Osteocyte (in vitro differentiated cells): Measurements from ENCODE around the gene USPL1. TPM values are rescaled to one million over a fixed set of nuclear protein-coding genes. Genes with fewer than 3 reads are reported as not detected.

Source experiments
- DNase-seq: peaks from one replicate; pipeline ENCODE4 v3.0.0; 2021; ENCODE audit warnings: mixed read lengths; ENCODE audit not compliant: unreplicated experiment; ENCODE audit errors: extremely low spot score
- H3K27ac Mint-ChIP-seq: one replicate; pipeline ENCODE4 v1.8.0; 2021; ENCODE audit warnings: mild to moderate bottlenecking, mixed read lengths; ENCODE audit not compliant: unreplicated experiment
- H3K27me3 Mint-ChIP-seq: one replicate; pipeline ENCODE4 v1.8.0; 2021; ENCODE audit warnings: mixed read lengths; ENCODE audit not compliant: unreplicated experiment
- H3K36me3 Mint-ChIP-seq: one replicate; pipeline ENCODE4 v1.8.0; 2021; ENCODE audit warnings: mixed read lengths; ENCODE audit not compliant: unreplicated experiment
- H3K4me1 Mint-ChIP-seq: one replicate; pipeline ENCODE4 v1.8.0; 2021; ENCODE audit warnings: mixed read lengths; ENCODE audit not compliant: unreplicated experiment
- H3K4me3 Mint-ChIP-seq: one replicate; pipeline ENCODE4 v1.8.0; 2021; ENCODE audit warnings: mild to moderate bottlenecking, moderate library complexity, mixed read lengths; ENCODE audit not compliant: unreplicated experiment
- H3K9me3 Mint-ChIP-seq: one replicate; pipeline ENCODE4 v1.8.0; 2021; ENCODE audit warnings: mixed read lengths; ENCODE audit not compliant: unreplicated experiment
- total RNA-seq: library from RNA; stranded (reverse); gene quantifications from 2 replicates; pipeline ENCODE4 v1.2.1, GENCODE V29; 2021
- TF ChIP-seq, protein P1 (sequence below): fragments of 200-600 bp; sonication (generic); IDR thresholded peaks from 2 replicates; pipeline ENCODE4 v1.5.0; 2021; ENCODE audit warnings: antibody characterized with exemption, mild to moderate bottlenecking, moderate library complexity

The USPL1 gene
- total RNA-seq, 1 donor from 2014 or later, result 11.9 TPM

DNA sequence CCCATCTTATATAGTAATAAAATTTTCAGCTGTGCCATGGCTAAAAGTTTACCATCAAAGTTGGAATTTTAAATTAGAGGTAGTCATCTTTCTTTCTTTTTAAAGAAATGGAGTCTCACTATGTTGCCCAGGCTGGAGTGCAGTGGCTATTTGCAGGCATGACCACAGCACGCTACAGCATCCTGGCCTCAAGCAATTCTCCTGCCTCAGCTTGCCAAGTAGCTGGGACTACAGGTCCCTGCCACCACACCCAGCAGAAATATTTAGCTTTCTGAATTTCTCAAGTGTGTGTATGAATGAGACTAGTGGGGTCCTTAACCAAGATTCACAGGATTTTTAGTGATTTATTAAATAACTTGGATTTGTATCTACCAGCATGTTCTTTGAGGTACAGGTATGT is 30.5 kb upstream of the USPL1 start:
- no peaks in the 10 kb centered on the region for H3K27me3 Mint-ChIP-seq
- no peak for DNase-seq
- TF ChIP-seq, protein P1, sequence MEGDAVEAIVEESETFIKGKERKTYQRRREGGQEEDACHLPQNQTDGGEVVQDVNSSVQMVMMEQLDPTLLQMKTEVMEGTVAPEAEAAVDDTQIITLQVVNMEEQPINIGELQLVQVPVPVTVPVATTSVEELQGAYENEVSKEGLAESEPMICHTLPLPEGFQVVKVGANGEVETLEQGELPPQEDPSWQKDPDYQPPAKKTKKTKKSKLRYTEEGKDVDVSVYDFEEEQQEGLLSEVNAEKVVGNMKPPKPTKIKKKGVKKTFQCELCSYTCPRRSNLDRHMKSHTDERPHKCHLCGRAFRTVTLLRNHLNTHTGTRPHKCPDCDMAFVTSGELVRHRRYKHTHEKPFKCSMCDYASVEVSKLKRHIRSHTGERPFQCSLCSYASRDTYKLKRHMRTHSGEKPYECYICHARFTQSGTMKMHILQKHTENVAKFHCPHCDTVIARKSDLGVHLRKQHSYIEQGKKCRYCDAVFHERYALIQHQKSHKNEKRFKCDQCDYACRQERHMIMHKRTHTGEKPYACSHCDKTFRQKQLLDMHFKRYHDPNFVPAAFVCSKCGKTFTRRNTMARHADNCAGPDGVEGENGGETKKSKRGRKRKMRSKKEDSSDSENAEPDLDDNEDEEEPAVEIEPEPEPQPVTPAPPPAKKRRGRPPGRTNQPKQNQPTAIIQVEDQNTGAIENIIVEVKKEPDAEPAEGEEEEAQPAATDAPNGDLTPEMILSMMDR, result no peak
- no peaks in the 10 kb centered on the region for H3K9me3 Mint-ChIP-seq
- H3K4me3 Mint-ChIP-seq, result no peak overlapping the region
- no peaks in the 10 kb centered on the region for H3K36me3 Mint-ChIP-seq
- H3K4me1 Mint-ChIP-seq, result peaks cover 2% of the 10 kb centered on the region
- no peak overlapping the region for H3K27ac Mint-ChIP-seq

DNA sequence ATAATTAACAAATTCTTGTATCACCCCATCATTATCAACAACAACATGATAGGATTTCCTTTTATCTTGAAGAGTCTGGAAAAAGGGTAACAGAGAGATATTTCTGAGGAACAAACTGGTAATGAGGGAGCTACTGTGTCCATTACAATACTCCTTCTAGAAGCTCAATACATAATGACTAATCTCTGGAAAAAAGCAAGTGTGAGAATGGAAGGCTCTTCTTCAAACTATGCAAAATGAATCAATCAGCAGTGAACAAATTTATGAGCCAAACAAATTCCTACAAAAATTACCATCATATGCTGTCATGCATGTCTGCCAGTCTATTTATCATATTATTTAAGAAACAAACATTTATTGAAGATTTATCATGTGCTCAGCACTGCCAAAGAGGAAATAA is 30.0 kb upstream of the USPL1 start:
- no peak for DNase-seq
- H3K36me3 Mint-ChIP-seq, result no peaks in the 10 kb centered on the region
- H3K9me3 Mint-ChIP-seq, result no peaks in the 10 kb centered on the region
- TF ChIP-seq, protein P1, result no peak
- H3K27ac Mint-ChIP-seq, result no peak overlapping the region
- no peak overlapping the region for H3K4me3 Mint-ChIP-seq
- H3K4me1 Mint-ChIP-seq, result peaks cover 2% of the 10 kb centered on the region
- H3K27me3 Mint-ChIP-seq, result no peaks in the 10 kb centered on the region

DNA sequence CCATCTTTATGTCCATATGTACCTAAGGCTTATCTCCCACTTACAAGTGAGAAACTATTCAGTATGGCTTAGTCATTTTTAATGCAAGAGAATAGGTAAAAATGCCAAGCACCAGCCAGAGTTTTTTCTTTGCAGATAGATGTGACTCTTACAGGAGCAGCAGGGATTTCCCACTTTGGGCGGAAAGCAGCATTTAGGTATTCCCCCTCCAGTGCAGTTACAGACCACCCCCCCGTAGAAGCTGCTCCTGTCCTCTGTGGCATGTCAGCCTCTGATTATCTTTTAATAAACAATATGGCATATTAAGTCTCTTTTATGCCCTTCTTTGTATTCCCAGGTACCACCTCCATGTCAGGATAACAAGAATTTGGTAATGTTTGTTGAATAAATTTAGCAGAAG is 24.7 kb upstream of the USPL1 start:
- no peaks in the 10 kb centered on the region for H3K9me3 Mint-ChIP-seq
- H3K36me3 Mint-ChIP-seq, result no peaks in the 10 kb centered on the region
- H3K27ac Mint-ChIP-seq, result no peak overlapping the region
- no peak for DNase-seq
- TF ChIP-seq, protein P1, result no peak
- H3K4me3 Mint-ChIP-seq, result no peak overlapping the region
- H3K27me3 Mint-ChIP-seq, result no peaks in the 10 kb centered on the region
- H3K4me1 Mint-ChIP-seq, result no peaks in the 10 kb centered on the region

DNA sequence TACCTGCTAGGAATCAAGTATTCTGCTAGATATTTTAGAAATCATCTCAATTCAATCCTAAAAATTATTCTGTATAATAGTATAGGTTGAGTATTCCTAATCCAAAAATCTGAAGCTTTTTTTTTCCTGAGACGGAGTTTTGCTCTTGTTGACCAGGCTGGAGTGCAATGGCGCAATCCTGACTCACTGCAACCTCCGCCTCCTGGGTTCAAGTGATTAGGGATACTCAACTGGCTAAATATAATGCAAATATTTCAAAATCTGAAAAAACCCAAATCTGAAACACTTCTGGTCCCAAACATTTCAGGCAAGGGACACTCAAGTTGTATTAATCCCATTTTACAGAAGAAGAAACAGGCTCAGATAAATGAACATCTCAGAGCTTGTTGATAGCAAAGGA is 17.2 kb upstream of the USPL1 start:
- H3K27me3 Mint-ChIP-seq, result no peaks in the 10 kb centered on the region
- no peak overlapping the region for H3K27ac Mint-ChIP-seq

DNA sequence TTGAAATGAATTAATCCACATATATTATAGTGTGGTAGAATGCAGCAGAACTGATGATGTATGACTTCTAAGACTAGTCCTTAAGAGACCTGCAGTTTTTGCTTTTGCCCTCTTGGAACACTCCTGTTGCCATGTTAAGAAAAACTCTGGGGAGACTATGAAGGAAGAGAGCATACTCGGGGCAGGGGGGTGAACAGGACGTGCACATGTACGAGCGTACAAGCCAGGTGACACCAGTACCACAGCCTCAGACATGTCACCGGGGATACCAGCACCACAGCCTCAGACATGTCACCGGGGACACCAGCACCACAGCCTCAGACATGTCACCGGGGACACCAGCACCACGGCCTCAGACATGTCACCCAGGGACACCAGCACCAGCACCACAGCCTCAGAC is 15.9 kb upstream of the USPL1 start:
- Mint-ChIP-seq H3K27ac (no peak overlapping the region), H3K9me3 (no peaks in the 10 kb centered on the region), H3K4me3 (no peak overlapping the region), H3K36me3 (no peaks in the 10 kb centered on the region), H3K27me3 (no peaks in the 10 kb centered on the region), H3K4me1 (no peaks in the 10 kb centered on the region)
- DNase-seq, result no peak
- TF ChIP-seq, protein P1, result no peak

More for the DNA sequence above, 17.2 kb upstream of the USPL1 start:
- Mint-ChIP-seq H3K36me3 (no peaks in the 10 kb centered on the region), H3K4me1 (no peaks in the 10 kb centered on the region), H3K4me3 (no peak overlapping the region), H3K9me3 (no peaks in the 10 kb centered on the region)
- TF ChIP-seq, protein P1, result no peak
- no peak for DNase-seq
